ENCODE measurements around the gene SLC27A4. TPM values are rescaled to one million over a fixed set of nuclear protein-coding genes. Genes with fewer than 3 reads are reported as not detected.
"Not testable (repeated sequence)": the region's sequence is repeated elsewhere in the genome, so short reads cannot be mapped to it uniquely, and the experiment has no call there.

The SLC27A4 gene
- total and polyA plus RNA-seq, 12 donors = 6.6 to 40.0 (median 20.6) TPM

- no peak overlapping the region for H3K4me3 ChIP-seq
- H3K27ac ChIP-seq = no peak overlapping the region
- WGBS, 4 donors = 80 to 94% (median 88%) methylated on average over 6 to 7 of the region's 7 CpGs
- DNase-seq = no peak
- H3K27me3 ChIP-seq = no peaks in the 10 kb centered on the region
- H3K9me3 ChIP-seq (replicated peaks in 1 of 3) = no peaks in the 10 kb centered on the region
- TF ChIP-seq, protein P1, sequence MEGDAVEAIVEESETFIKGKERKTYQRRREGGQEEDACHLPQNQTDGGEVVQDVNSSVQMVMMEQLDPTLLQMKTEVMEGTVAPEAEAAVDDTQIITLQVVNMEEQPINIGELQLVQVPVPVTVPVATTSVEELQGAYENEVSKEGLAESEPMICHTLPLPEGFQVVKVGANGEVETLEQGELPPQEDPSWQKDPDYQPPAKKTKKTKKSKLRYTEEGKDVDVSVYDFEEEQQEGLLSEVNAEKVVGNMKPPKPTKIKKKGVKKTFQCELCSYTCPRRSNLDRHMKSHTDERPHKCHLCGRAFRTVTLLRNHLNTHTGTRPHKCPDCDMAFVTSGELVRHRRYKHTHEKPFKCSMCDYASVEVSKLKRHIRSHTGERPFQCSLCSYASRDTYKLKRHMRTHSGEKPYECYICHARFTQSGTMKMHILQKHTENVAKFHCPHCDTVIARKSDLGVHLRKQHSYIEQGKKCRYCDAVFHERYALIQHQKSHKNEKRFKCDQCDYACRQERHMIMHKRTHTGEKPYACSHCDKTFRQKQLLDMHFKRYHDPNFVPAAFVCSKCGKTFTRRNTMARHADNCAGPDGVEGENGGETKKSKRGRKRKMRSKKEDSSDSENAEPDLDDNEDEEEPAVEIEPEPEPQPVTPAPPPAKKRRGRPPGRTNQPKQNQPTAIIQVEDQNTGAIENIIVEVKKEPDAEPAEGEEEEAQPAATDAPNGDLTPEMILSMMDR (IDR thresholded peaks at IDR 0.05) = no peak
- no peaks in the 10 kb centered on the region for H3K4me1 ChIP-seq (replicated peaks in 1 of 2)
- intact Hi-C loops (cut with DNase I) = no loop called here
- H3K36me3 ChIP-seq (replicated peaks in 1 of 2) = peaks cover 0 to 7% of the 10 kb centered on the region in 2 donors
Measured at GRCh38 chr9:128335161-128335560, 5.2 kb upstream of the SLC27A4 start.

DNA sequence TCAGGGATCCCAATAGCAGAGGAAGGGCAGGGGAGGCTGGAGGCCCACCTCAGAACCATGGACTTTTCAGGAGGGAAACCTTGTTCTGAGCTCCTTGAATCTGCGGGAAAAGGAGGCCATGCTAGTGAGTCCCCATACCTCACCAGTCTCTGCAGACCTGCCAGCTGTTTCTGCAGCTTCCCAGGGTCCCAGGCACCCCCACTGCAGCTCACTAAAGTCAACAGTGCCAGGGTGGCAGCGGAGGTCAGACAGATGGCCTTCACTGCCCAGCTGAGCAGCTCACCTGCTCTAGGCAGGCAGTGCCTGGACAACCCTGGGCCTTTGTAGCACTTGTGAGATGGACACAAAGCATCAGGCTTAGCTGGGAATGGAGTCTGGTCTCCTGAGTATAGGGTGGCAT lies 4.4 kb upstream of the SLC27A4 start:
- Histone ChIP-seq H3K27me3 (no peaks in the 10 kb centered on the region), H3K4me1 (replicated peaks in 1 of 2) (peaks cover 0 to 3% of the 10 kb centered on the region in 2 donors), H3K36me3 (replicated peaks in 1 of 2) (peaks cover 0 to 7% of the 10 kb centered on the region in 2 donors), H3K27ac (no peak overlapping the region), H3K9me3 (replicated peaks in 1 of 3) (no peaks in the 10 kb centered on the region), H3K4me3 (no peak overlapping the region)
- intact Hi-C loops (cut with DNase I) = no loop called here
- no peak for TF ChIP-seq POLR2A (IDR thresholded peaks at IDR 0.05)
- TF ChIP-seq, protein P1 (IDR thresholded peaks at IDR 0.05) = no peak
- 75 to 100% (median 81%) methylated on average over 1 to 2 of the region's 2 CpGs for WGBS, 4 donors
- no peak for DNase-seq

DNA sequence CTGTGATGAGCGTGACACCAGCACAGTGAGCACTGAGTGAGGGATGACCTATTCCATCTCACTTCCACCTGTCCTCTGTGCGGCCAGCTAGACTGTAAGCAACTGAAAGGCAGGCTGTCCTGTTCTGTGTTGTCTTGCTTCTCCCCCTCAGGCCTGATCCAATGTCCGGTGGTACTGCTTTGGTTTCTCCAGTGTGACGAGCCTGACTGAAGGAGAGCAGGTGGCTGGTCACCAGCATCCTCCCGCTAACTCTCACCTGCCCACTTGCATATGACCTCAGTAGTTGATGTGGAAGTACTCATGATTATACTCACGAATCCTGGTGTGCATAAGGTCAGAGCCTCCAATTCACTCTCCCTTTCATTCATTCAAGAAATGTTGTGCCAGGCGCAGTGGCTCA lies 2.4 kb upstream of the SLC27A4 start:
- H3K9me3 ChIP-seq (replicated peaks in 1 of 3) = no peaks in the 10 kb centered on the region
- no peaks in the 10 kb centered on the region for H3K27me3 ChIP-seq
- peaks cover 0 to 9% of the 10 kb centered on the region in 2 donors for H3K4me1 ChIP-seq (replicated peaks in 1 of 2)
- no peak for TF ChIP-seq POLR2A (IDR thresholded peaks at IDR 0.05)
- TF ChIP-seq, protein P1 (IDR thresholded peaks at IDR 0.05) = no peak
- H3K27ac ChIP-seq = no peak overlapping the region
- no peak overlapping the region for H3K4me3 ChIP-seq
- WGBS, 4 donors = 92 to 98% (median 93%) methylated on average over 4 to 7 of the region's 7 CpGs
- peaks cover 0 to 7% of the 10 kb centered on the region in 2 donors for H3K36me3 ChIP-seq (replicated peaks in 1 of 2)
- no peak for DNase-seq
- intact Hi-C loops (cut with DNase I) = no loop called here

DNA sequence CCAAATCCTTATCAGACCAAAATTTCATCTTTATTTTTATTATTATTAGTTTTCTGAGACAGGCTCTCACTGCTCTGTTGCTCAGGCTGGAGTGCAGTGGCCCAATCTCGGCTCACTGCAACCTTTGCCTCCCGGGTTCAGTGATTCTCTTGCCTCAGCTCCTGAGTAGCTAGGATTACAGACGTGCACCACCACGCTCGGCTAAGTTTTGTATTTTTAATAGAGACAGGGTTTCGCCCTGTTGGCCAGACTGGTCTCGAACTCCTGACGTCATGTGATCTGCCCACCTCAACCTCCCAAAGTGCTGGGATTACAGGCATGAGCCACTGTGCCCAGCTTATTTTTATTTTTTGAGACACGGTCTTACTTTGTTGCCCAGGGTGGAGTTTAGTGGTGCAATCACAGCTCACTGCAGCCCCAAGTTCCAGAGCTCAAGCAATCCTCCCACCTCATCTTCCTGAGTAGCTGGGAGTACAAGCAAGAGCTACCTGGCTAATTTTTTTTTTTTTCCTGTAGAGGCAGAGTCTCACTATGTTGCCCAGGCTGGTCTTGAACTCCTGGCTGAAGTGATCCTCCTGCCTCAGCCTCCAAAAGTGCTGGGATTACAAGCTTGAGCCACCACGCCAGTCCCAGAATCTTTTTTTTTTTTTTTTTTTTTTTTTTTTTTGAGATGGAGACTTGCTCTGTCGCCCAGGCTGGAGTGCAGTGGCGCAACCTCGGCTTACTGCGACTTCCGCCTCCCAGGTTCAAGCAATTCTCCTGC lies 1.3 kb upstream of the SLC27A4 start:
- 89 to 96% (median 92%) methylated on average over 15 of the region's 15 CpGs for WGBS, 4 donors
- intact Hi-C loops (cut with DNase I); H3K36me3 ChIP-seq (replicated peaks in 1 of 2); H3K27me3 ChIP-seq; H3K4me1 ChIP-seq (replicated peaks in 1 of 2); H3K4me3 ChIP-seq; H3K9me3 ChIP-seq (replicated peaks in 1 of 3); H3K27ac ChIP-seq; DNase-seq: not testable (repeated sequence)
